Measurements from ENCODE around the gene COL18A1.
"Not testable (repeated sequence)": the region's sequence is repeated elsewhere in the genome, so short reads cannot be mapped to it uniquely, and the experiment has no call there.

The COL18A1 gene

GRCh38 chr21:45493401-45494001, 88.5 kb downstream of the COL18A1 start:
- no peak for DNase-seq (ENCODE audit: low read depth in 2 of 2)

DNA sequence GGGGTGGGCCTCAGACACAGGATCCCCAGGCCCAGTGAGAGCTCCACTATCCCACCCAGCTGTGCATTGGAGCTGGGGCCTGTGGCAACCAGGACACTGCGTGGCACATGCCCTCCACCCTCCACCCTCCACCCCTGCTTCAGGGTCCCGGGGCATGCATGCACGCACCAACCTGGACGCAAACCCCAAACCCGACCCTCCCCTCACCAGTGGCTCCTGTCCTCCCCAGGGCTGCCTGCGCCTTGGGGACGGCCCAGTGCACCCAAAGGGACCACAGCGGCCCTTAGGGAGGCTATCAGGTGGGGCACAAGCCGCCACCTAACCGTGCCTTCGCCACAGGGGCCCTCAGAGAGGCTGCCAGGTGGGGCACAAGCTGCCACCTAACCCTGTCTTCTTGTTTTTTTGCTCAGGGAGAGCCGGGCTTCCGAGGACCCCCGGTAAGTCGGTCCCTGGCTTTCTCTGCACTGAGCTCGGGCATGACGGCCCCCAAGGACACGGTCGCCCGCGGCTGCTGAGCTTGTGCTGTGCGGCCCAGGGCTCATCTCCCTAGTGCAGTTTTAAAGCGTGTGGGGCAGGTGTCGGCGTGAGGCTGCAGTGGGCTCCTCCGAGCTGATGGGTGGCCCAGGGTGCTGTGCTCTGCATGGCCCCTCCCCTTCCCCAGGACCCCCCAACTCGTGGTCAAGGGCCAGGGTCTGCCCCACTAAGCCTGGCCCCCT, 89.3 kb downstream of the COL18A1 start:
- no peak for DNase-seq (ENCODE audit: low read depth in 2 of 2)

DNA sequence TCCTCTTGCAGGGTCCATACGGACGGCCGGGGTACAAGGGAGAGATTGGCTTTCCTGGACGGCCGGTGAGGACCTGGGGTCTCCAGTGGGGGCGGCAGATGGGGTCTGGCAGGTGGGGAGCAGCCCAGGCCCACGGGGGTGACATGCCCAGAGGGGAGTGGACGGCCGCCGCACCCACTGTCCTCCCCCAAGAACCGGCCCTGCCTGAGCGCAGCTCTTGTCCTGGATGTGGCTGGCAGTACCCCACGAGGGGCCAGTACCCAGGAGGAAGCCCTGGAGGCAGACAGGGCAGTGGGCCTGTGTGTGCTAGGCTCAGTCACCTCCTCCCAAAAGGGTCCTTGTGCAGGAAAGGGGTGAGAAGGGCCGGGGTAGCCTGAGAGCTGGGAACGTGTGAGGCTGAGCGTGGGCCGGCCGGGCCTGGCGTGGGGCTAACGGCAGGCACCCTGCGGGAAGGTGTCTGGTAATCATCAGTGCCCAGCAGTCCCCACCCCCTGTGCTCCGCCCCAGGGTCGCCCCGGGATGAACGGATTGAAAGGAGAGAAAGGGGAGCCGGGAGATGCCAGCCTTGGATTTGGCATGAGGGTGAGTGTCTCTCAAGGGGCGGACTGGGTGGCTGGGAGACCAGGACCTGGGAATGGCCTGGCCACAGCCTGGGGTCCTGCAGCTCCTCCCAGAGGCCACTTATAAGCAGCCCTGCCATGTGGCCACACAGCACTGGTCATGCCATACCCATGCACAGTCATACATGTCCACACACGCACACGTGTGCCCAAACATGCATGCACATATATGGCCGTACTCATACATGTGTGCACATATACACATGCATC, 90.1 kb downstream of the COL18A1 start:
- DNase-seq (ENCODE audit: low read depth in 2 of 2): no peak

DNA sequence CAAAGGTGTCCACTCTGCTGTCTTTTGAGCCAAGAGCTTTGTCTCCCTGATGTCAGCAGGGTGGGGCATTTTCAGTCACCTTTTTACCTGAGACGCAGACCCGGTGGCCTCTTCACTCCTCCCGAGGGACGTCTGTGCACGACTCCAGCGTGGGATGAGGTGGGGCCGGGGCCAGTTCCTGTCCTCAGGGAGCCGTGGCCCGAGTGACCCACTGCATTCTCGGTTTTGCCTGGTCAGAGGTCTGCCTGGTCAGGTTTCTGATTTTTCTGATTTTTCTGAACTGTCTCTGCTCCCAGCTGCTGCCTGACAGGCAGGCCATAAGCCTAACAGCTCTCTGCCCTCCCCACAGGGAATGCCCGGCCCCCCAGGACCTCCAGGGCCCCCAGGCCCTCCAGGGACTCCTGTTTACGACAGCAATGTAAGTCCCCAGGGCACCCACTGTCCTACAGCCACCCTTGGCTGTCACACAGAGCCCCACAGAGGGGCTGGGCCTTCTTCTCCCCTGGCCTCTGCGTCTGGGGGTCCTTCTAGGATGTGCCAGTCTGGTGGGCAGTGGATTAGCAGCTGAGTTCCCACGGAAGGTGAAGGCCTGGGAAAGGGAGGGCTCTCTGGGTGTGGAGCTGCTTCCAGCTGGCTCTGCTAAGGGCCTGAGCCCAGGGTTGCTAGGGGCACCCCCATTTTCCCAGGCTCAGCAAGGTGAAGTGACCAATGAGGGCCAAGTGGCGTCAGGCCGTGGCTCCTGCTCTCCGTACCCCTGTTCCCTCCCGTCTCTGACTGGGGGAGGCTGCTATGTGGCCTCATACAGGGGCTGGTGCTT, 91.4 kb downstream of the COL18A1 start:
- no peak for DNase-seq (ENCODE audit: low read depth in 2 of 2)

- no peak for DNase-seq (ENCODE audit: low read depth in 2 of 2)
Measured at GRCh38 chr21:45496968-45497845, 92.2 kb downstream of the COL18A1 start.

GRCh38 chr21:45497846-45498645, 93.1 kb downstream of the COL18A1 start:
- no peak for DNase-seq (ENCODE audit: low read depth in 2 of 2)

- no peak for DNase-seq (ENCODE audit: low read depth in 2 of 2)
Measured at GRCh38 chr21:45498646-45499000, 93.7 kb downstream of the COL18A1 start.

DNA sequence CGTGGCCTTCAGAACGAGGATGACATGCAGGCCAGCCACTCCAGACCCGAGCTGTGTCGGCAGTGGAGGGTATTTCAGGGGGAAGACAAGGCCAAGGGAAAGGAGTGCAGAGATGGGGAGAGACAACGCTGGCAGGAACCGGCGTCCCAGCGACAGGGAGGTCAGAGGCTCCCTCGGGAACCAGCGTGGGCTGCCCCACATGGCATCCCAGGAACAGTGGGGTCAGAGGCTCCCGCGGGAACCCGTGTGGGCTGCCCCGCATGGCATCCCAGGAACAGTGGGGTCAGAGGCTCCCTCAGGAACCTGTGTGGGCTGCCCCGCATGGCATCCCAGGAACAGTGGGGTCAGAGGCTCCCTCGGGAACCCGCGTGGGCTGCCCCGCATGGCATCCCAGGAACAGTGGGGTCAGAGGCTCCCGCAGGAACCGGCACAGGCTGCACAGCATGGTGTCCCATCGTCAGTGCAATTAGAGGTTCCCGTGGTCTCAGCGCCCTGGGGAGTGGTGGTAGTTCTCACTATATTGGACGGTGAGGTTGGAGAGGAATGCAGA, 94.3 kb downstream of the COL18A1 start:
- no peak for DNase-seq (ENCODE audit: low read depth in 2 of 2)

- DNase-seq (ENCODE audit: low read depth in 2 of 2): no peak
Measured at GRCh38 chr21:45499970-45500577, 95.1 kb downstream of the COL18A1 start.

DNA sequence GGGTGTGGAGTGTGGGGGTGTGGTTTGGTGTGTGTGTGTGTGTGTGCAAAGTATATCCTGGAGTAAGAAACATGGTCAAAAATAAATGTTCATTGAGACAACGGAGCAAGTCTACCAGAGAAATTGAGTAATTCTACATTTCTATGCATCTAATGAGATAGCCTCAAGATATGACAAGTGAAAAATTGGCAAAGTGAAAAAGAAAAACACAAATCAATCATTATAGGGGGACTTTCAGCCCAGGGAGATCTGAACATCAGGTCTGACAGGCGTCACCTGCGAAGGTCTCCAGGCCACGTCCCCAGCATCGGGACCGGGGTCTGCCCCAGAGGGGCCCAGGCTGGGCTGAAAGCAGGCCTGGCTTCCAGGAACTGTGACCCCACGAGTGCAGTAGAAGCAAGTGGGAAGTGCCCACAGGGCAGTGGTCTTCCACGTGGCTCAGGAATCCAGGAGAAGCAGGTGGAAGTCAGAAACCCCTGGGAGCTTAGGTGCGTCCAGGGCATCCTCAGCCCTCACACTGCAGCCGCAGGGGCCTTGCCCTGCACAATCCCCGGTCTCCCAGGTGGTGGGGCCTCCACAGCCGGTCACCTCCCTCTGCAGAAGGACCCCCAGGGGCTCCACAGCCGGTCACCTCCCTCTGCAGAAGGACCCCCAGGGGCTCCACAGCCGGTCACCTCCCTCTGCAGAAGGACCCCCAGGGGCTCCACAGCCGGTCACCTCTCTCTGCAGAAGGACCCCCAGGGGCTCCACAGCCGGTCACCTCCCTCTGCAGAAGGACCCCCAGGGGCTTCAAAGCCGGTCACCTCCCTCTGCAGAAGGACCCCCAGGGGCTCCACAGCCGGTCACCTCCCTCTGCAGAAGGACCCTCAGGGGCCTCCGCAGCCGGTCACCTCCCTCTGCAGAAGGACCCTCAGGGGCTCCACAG, 96.4 kb downstream of the COL18A1 start:
- DNase-seq (ENCODE audit: low read depth in 2 of 2): not testable (repeated sequence)

DNA sequence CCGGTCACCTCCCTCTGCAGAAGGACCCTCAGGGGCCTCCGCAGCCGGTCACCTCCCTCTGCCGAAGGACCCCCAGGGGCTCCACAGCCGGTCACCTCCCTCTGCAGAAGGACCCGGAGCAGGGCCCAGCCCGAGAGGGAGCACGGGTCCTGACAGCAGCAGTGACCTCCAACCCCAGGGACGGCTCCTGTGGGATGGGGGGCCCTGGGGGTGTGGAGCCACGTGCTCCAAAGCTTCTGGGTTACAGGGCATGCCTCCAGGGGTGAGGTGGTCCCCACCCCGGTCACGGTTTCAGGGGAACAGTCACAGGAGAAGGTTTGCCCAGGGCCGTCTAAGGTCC, 97.0 kb downstream of the COL18A1 start:
- no peak for DNase-seq (ENCODE audit: low read depth in 2 of 2)

GRCh38 chr21:45502600-45502999, 97.6 kb downstream of the COL18A1 start:
- no peak for DNase-seq (ENCODE audit: low read depth in 2 of 2)

- not testable (repeated sequence) for DNase-seq (ENCODE audit: low read depth in 2 of 2)
Measured at GRCh38 chr21:45503226-45503625, 98.3 kb downstream of the COL18A1 start.

GRCh38 chr21:45504021-45504515, 99.1 kb downstream of the COL18A1 start:
- no peak for DNase-seq (ENCODE audit: low read depth in 2 of 2)

GRCh38 chr21:45504516-45505415, 99.8 kb downstream of the COL18A1 start:
- no peak for DNase-seq (ENCODE audit: low read depth in 2 of 2)

DNA sequence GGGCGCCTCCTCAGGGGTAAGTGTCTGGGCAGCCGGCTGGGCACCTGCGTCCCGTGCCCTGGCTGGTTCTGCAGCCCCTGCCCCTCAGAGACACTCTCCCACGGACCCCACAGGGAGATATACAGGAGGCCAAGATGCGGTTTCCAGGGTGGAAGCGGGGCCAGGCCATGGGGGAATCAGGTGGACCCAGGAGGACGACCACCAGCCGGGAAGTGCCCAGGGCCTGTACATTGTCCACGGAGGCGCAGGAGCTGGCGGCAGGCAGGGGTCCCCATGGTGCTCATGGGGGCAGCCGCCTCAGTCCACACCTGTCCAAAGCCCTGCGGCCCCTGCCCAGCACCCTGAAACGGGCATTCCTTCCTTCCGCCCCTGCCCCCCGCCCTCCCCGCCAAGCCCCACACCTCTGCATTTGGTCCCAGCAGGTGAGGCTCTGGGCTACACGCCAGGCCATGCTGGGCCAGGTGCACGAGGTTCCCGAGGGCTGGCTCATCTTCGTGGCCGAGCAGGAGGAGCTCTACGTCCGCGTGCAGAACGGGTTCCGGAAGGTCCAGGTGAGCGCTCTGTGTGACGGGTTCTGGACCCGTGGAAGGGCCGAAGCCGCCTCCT, 100.6 kb downstream of the COL18A1 start:
- no peak for DNase-seq (ENCODE audit: low read depth in 2 of 2)

Measured in stimulated activated CD8-positive, alpha-beta memory T cell treated with anti-CD3 and anti-CD28 coated beads, Interleukin-7, amount 100 ng/mL, for 1 hour (primary cell).